K562 (cell line): ENCODE data around the gene YPEL1. TPM values are rescaled to one million over a fixed set of nuclear protein-coding genes. Genes with fewer than 3 reads are reported as not detected.

ENCODE experiments used
- BCL6 ChIP-seq: fragments of 250-450 bp; sonication (Bioruptor Pico); IDR thresholded peaks from 2 replicates; pipeline ENCODE4 v1.4.0; 2020
- CBX2 ChIP-seq: fragments of 200-600 bp; sonication (generic); IDR thresholded peaks from one replicate; pipeline ENCODE4 v1.6.1; 2012; ENCODE audit warnings: mild to moderate bottlenecking, low read length, inconsistent platforms; ENCODE audit not compliant: insufficient read depth, poor library complexity, severe bottlenecking
- FOXJ3 ChIP-seq: sonication (generic); formaldehyde crosslinking; IDR thresholded peaks from 2 replicates; pipeline ENCODE4 v1.4.0; 2020; ENCODE audit warnings: mild to moderate bottlenecking, missing genetic modification reagents
- FOXP1 ChIP-seq: sonication (generic); formaldehyde crosslinking; IDR thresholded peaks from 2 replicates; pipeline ENCODE4 v1.8.0; 2022; ENCODE audit warnings: mild to moderate bottlenecking, missing genetic modification reagents
- IFI16 ChIP-seq: fragments of 250-450 bp; sonication (Bioruptor Pico); IDR thresholded peaks from 2 replicates; pipeline ENCODE4 v2.1.2; 2022; ENCODE audit warnings: mild to moderate bottlenecking, inconsistent platforms
- KAT7 ChIP-seq: sonication (generic); formaldehyde crosslinking; IDR thresholded peaks from 2 replicates; pipeline ENCODE4 v1.8.0; 2022; ENCODE audit warnings: missing genetic modification reagents, mild to moderate bottlenecking, borderline replicate concordance
- MIER1 ChIP-seq: fragments of 450-650 bp; IDR thresholded peaks from 2 replicates; pipeline ENCODE4 v1.6.1; 2016; ENCODE audit warnings: antibody characterized with exemption, mild to moderate bottlenecking, low read depth
- MYBL2 ChIP-seq, 2 experiments: fragments of 450-650 bp in 1 of 2; sonication (generic) in 1 of 2; formaldehyde crosslinking in 1 of 2; IDR thresholded peaks; 2 replicates each; pipeline versions ENCODE4 v1.6.1 to v1.8.1; 2017 to 2022; ENCODE audit warnings: borderline replicate concordance in 1 of 2, inconsistent platforms in 1 of 2, low read depth in 1 of 2, mild to moderate bottlenecking in 1 of 2, missing genetic modification reagents in 1 of 2, moderate library complexity in 1 of 2
- NFE2L1 ChIP-seq: fragments of 450-650 bp; IDR thresholded peaks from 2 replicates; pipeline ENCODE4 v1.6.1; 2016; ENCODE audit warnings: missing genetic modification characterization, low read depth, mild to moderate bottlenecking, missing compliant biosample characterization, moderate library complexity, borderline replicate concordance
- NR2C1 ChIP-seq, 2 experiments: fragments of 450-650 bp; IDR thresholded peaks; 2 replicates each; pipeline ENCODE4 v1.6.1; 2017; ENCODE audit warnings: mild to moderate bottlenecking in 2 of 2, antibody characterized with exemption in 1 of 2, inconsistent platforms in 1 of 2, missing compliant biosample characterization in 1 of 2, missing genetic modification characterization in 1 of 2
- NR3C1 ChIP-seq: sonication (generic); formaldehyde crosslinking; IDR thresholded peaks from 2 replicates; pipeline ENCODE4 v1.8.1; 2022; ENCODE audit warnings: missing genetic modification reagents
- SLC30A9 ChIP-seq: fragments of 250-450 bp; sonication (Bioruptor Pico); IDR thresholded peaks from 2 replicates; pipeline ENCODE4 v1.8.0; 2022; ENCODE audit warnings: mild to moderate bottlenecking, moderate library complexity
- SMARCC2 ChIP-seq: fragments of 450-650 bp; IDR thresholded peaks from 2 replicates; pipeline ENCODE4 v1.6.1; 2017; ENCODE audit warnings: antibody characterized with exemption, moderate library complexity, mild to moderate bottlenecking, low read depth
- SPI1 ChIP-seq: IDR thresholded peaks from 2 replicates; pipeline ENCODE4 v1.6.1; 2011; ENCODE audit warnings: low read depth, low read length, control low read depth, borderline replicate concordance
- ZBTB43 ChIP-seq: sonication (generic); formaldehyde crosslinking; IDR thresholded peaks from 2 replicates; pipeline ENCODE4 v1.8.0; 2023; ENCODE audit warnings: mild to moderate bottlenecking, missing genetic modification reagents
- ZNF133 ChIP-seq: fragments of 250-450 bp; sonication (Bioruptor Pico); IDR thresholded peaks from 2 replicates; pipeline ENCODE4 v1.4.0; 2020; ENCODE audit warnings: mild to moderate bottlenecking
- ZNF354B ChIP-seq: fragments of 250-450 bp; sonication (Bioruptor Pico); IDR thresholded peaks from 2 replicates; pipeline ENCODE4 v1.4.0; 2020
- ZNF449 ChIP-seq: fragments of 250-450 bp; sonication (Bioruptor Pico); IDR thresholded peaks from 2 replicates; pipeline ENCODE4 v1.8.0; 2022; ENCODE audit warnings: moderate library complexity, mild to moderate bottlenecking, inconsistent platforms
- polyA plus RNA-seq, 8 experiments: library from polyadenylated mRNA; depleted of rRNA in 4 of 8; stranded (reverse) in 5 of 8; unstranded in 3 of 8; fragments of >200 nt; fragmentation: Nextera tagmentation in 2 of 8; fragmentation: Illumina TruSeq in 1 of 8; extraction: Ambion mirVana in 2 of 8; extraction: Trizol in 1 of 8; gene quantifications; 2 replicates each; pipeline versions ENCODE4 v1.2.1 to v1.2.3, GENCODE V29; 2011 to 2014; ENCODE audit warnings: inconsistent platforms in 1 of 8, missing spikeins in 1 of 8
- total RNA-seq, 7 experiments: library from RNA; depleted of rRNA in 6 of 7; stranded (reverse); fragments of >200 nt in 6 of 7; fragmentation: Illumina TruSeq in 2 of 7; extraction: Trizol in 2 of 7; gene quantifications; 2 replicates each; pipeline versions ENCODE4 v1.2.1 to v1.2.3, GENCODE V29; 2011 to 2021; ENCODE audit warnings: low replicate concordance in 1 of 7
- TF ChIP-seq, protein P1 (sequence below): fragments of 450-650 bp; IDR thresholded peaks from 2 replicates; pipeline ENCODE4 v1.6.1; 2017; ENCODE audit warnings: antibody characterized with exemption, mild to moderate bottlenecking
- TF ChIP-seq, protein P2 (sequence below), 2 experiments: fragments of 450-650 bp in 1 of 2; sonication (generic) in 1 of 2; formaldehyde crosslinking; conservative IDR thresholded peaks; 2 replicates each; pipeline versions ENCODE4 v1.4.0 to v1.8.1; 2020 to 2022; ENCODE audit warnings: mild to moderate bottlenecking in 1 of 2, missing genetic modification reagents in 1 of 2

The YPEL1 gene
- total and polyA plus RNA-seq, 9 of the 15 experiments (the other 6 are each of a cell fraction or from before 2014, with no cell fraction given) = 0.07 to 2.2 (median 0.46) TPM

DNA sequence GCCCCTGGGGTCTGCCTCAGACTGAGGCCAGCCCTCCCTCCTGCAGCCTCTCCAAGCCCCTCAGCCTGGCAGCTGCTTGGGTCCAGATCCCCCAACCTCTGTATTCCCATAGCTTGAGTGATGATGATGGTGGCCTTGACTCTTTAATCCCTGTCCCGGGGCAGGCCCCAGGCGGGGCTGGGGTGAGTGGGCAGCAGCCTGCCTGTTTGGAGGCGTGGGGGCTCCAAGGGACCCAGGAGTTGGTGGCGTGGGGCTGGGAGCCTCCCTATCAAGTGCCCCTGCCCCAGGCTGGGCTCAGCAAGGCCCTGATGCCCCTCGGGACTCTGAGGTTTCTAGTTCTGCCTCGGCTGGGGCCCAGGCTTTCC is 47.3 kb downstream of the YPEL1 start (continued):
- TF ChIP-seq SPI1 (no peak), ZNF449 (CRISPR knock-in tag) (no peak), NFE2L1 (tag) (no peak), KAT7 (no peak; the same call in 1 of the 2 replicates), ZNF354B (CRISPR knock-in tag) (no peak), ZNF133 (CRISPR knock-in tag) (0 out of 2 replicates have a peak, but pooled peaks have one; percentile 2), IFI16 (CRISPR knock-in tag) (no peak), CBX2 (no peak), SMARCC2 (no peak), FOXP1 (CRISPR knock-in tag) (no peak), MIER1 (no peak), SLC30A9 (no peak), NR2C1 (IDR thresholded peaks at IDR 0.05) (no peak), NR2C1 (tag; IDR thresholded peaks at IDR 0.05) (no peak), BCL6 (CRISPR knock-in tag) (no peak), NR3C1 (CRISPR knock-in tag) (no peak), ZBTB43 (no peak), FOXJ3 (CRISPR knock-in tag) (no peak), MYBL2 (IDR thresholded peaks at IDR 0.05; ENCODE audit: low read depth) (no peak), MYBL2 (CRISPR knock-in tag; IDR thresholded peaks at IDR 0.05; ENCODE audit: borderline replicate concordance) (no peak)
- TF ChIP-seq, protein P1, sequence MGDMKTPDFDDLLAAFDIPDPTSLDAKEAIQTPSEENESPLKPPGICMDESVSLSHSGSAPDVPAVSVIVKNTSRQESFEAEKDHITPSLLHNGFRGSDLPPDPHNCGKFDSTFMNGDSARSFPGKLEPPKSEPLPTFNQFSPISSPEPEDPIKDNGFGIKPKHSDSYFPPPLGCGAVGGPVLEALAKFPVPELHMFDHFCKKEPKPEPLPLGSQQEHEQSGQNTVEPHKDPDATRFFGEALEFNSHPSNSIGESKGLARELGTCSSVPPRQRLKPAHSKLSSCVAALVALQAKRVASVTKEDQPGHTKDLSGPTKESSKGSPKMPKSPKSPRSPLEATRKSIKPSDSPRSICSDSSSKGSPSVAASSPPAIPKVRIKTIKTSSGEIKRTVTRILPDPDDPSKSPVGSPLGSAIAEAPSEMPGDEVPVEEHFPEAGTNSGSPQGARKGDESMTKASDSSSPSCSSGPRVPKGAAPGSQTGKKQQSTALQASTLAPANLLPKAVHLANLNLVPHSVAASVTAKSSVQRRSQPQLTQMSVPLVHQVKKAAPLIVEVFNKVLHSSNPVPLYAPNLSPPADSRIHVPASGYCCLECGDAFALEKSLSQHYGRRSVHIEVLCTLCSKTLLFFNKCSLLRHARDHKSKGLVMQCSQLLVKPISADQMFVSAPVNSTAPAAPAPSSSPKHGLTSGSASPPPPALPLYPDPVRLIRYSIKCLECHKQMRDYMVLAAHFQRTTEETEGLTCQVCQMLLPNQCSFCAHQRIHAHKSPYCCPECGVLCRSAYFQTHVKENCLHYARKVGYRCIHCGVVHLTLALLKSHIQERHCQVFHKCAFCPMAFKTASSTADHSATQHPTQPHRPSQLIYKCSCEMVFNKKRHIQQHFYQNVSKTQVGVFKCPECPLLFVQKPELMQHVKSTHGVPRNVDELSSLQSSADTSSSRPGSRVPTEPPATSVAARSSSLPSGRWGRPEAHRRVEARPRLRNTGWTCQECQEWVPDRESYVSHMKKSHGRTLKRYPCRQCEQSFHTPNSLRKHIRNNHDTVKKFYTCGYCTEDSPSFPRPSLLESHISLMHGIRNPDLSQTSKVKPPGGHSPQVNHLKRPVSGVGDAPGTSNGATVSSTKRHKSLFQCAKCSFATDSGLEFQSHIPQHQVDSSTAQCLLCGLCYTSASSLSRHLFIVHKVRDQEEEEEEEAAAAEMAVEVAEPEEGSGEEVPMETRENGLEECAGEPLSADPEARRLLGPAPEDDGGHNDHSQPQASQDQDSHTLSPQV = no peak
- TF ChIP-seq, protein P2, sequence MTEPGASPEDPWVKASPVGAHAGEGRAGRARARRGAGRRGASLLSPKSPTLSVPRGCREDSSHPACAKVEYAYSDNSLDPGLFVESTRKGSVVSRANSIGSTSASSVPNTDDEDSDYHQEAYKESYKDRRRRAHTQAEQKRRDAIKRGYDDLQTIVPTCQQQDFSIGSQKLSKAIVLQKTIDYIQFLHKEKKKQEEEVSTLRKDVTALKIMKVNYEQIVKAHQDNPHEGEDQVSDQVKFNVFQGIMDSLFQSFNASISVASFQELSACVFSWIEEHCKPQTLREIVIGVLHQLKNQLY (CRISPR knock-in tag; conservative IDR thresholded peaks at IDR 0.05) = no peak
